Left ventricle myocardium inferior (tissue), 1 donor: ENCODE measurements around the gene NBPF1. TPM values are rescaled to one million over a fixed set of nuclear protein-coding genes. Genes with fewer than 3 reads are reported as not detected.
"Not testable (repeated sequence)": the region's sequence is repeated elsewhere in the genome, so short reads cannot be mapped to it uniquely, and the experiment has no call there.

ENCODE experiments used
- DNase-seq: peaks from one replicate; pipeline ENCODE4 v3.0.0-alpha.2; 2020
- H3K27ac ChIP-seq: fragments of 200-600 bp; replicated peaks from 2 replicates; pipeline ENCODE4 v1.8.0; 2021
- H3K27me3 ChIP-seq: fragments of 200-600 bp; 2 replicates; pipeline ENCODE4 v1.8.0; 2021; ENCODE audit warnings: low read depth
- H3K36me3 ChIP-seq: fragments of 200-600 bp; 2 replicates; pipeline ENCODE4 v1.8.0; 2021
- H3K4me1 ChIP-seq: fragments of 200-600 bp; 2 replicates; pipeline ENCODE4 v1.8.0; 2021
- H3K4me3 ChIP-seq: fragments of 200-600 bp; 2 replicates; pipeline ENCODE4 v1.8.0; 2021; ENCODE audit warnings: mild to moderate bottlenecking, moderate library complexity
- H3K9me3 ChIP-seq: fragments of 200-600 bp; replicated peaks from 2 replicates; pipeline ENCODE4 v1.8.0; 2021
- intact Hi-C: fragments of 100-400 bp; cut with micrococcal nuclease; formaldehyde crosslinking; loops from one replicate; pipeline ENCODE4 v1.11.0; 2022
- total RNA-seq: library from RNA; stranded (reverse); fragmentation: NEBNext Ultra II Directional; extraction: Animal tissue kit (Norgen Biotek cat#: 25700); gene quantifications from one replicate; pipeline ENCODE4 v1.2.1, GENCODE V29; 2021
- donor health status: DM: no; HTN: yes; CAD: no; lungs with severe emphysema.

NBPF1 gene
- total RNA-seq, 1 donor from 2014 or later, result 9.7 TPM

DNA sequence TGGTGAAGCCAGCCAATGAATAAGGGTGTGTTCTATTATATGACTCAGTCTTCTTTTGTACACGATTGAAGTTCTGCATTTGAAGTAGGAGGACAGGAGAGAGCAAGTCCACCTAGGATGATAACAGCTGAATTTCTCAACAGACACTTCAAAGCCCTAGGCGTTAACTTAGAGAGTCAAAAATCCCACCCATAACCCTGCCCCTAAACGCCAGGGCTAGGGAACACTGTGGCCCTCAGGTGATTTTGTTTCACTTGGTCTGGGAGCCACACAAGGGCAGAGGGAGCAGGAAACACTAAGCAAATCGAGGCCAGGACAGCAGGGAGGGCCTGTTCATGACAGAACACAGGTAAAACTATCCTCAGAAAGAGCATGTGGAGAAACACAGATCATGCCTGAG, 52.3 kb downstream of the NBPF1 start:
- DNase-seq, H3K36me3 ChIP-seq, H3K4me1 ChIP-seq, H3K9me3 ChIP-seq, H3K4me3 ChIP-seq, H3K27ac ChIP-seq, intact Hi-C loops, H3K27me3 ChIP-seq: not testable (repeated sequence)

DNA sequence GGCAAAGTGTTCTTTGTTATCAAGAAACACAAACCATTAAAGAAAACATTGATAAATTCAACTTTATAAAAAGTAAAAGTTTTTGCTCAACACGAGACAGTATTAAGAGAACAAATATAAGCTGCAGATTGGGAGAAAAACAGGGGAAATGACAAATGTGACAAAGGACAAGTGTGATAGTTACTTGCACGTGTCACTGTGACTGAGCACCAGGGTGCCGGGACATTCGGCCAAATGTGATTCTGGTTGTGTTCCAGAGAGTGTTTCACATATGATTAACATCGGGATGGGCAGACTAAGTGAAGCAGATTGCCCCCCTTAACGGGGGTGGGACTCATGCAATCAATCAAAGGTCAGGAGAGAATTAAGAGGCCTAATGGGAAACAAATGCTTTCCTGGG, 52.9 kb downstream of the NBPF1 start:
- H3K4me1 ChIP-seq, H3K36me3 ChIP-seq, H3K9me3 ChIP-seq, DNase-seq, H3K27ac ChIP-seq, H3K27me3 ChIP-seq, H3K4me3 ChIP-seq, intact Hi-C loops: not testable (repeated sequence)

DNA sequence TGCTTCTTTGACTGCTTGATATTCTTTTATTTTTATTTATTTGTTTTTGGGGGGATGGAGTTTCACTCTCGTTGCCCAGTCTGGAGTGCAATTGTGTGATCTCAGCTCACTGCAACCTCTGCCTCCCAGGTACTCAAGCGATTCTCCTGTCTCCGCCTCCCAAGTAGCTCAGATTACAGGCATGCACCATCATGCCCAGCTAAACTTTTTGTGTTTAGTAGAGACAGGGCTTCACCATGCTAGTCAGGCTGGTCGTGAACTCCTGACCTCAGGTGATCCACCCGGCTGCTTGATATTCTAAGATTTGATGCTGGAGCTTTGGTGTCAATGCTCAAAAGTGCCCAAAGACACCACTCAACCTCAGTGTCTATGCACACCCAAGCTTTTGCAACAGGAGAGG, 53.7 kb downstream of the NBPF1 start:
- intact Hi-C loops, DNase-seq, H3K36me3 ChIP-seq, H3K27me3 ChIP-seq, H3K27ac ChIP-seq, H3K4me3 ChIP-seq, H3K9me3 ChIP-seq, H3K4me1 ChIP-seq: not testable (repeated sequence)

DNA sequence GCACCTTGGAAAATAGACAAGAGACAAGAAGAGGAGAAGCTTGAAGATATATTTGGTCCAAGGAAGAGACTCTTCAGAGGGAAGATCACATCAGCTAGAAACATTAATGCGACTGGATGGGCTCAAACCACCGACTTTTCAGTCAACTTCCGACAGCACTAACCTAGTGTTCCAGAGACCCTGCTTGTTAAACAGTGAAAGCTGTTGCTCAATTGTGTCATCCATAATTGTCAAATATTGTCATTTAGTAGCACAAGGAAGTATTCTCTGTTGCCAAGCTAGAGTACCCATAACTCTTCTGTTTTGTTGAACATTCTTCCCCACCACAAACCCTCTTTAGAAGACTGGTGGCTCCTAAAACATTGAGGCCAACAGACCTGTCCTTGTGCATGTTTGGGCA, 56.3 kb downstream of the NBPF1 start:
- intact Hi-C loops, H3K27me3 ChIP-seq, H3K9me3 ChIP-seq, H3K36me3 ChIP-seq, H3K27ac ChIP-seq, H3K4me1 ChIP-seq, DNase-seq, H3K4me3 ChIP-seq: not testable (repeated sequence)

- H3K4me3 ChIP-seq, H3K4me1 ChIP-seq, intact Hi-C loops, H3K27ac ChIP-seq, H3K36me3 ChIP-seq, DNase-seq, H3K9me3 ChIP-seq: not testable (repeated sequence)
- peaks cover 10% of the 10 kb centered on the region for H3K27me3 ChIP-seq
These were observed 60.1 kb downstream of the NBPF1 start for GRCh38 chr1:16553244-16553643.

GRCh38 chr1:16550212-16550918, 63.0 kb downstream of the NBPF1 start:
- intact Hi-C loops, H3K36me3 ChIP-seq, H3K4me1 ChIP-seq, H3K9me3 ChIP-seq, H3K4me3 ChIP-seq, DNase-seq, H3K27ac ChIP-seq: not testable (repeated sequence)
- peaks cover 18% of the 10 kb centered on the region for H3K27me3 ChIP-seq

DNA sequence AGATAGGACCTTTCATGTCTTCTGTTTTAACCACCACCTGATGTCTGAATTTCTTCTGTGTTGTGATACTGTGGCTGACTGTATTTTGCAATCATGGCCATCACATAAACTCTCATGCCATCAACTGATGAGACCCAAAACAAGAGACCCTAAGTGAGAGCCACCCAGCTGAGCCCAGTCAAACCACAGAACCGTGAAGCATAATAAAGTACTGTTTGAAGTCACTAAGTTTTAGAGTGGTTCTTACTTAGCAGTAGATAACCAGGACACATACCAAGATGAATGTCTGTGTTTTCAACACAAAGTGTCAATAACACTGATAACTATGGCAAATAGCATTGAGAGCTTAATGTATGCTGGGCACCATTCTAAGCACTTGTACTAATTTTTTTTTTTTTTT, 63.8 kb downstream of the NBPF1 start:
- intact Hi-C loops, H3K9me3 ChIP-seq, H3K36me3 ChIP-seq, H3K27ac ChIP-seq, H3K4me1 ChIP-seq, DNase-seq, H3K4me3 ChIP-seq: not testable (repeated sequence)
- peaks cover 26% of the 10 kb centered on the region for H3K27me3 ChIP-seq

GRCh38 chr1:16547502-16548241, 65.7 kb downstream of the NBPF1 start:
- H3K9me3 ChIP-seq, DNase-seq, H3K27ac ChIP-seq, H3K36me3 ChIP-seq, H3K4me1 ChIP-seq, H3K4me3 ChIP-seq, intact Hi-C loops: not testable (repeated sequence)
- H3K27me3 ChIP-seq, result peaks cover 26% of the 10 kb centered on the region

DNA sequence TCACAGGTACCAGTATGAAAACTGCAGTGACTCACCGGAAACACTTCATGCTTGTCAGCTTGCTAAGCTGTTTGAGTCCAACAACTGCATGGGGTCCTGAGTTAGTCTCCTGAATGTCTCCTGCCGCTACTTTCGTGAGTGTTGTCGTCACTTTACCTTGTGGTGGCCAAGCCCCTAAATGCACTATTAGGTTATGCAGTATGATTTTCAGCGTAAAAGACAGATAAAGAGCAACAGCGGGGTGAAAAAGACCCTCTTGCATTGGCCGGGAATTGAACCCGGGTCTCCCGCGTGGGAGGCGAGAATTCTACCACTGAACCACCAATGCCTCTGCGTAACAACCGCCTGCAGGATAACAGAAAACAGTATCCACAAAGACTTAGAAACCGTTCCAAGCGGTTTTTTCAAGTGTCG, 67.7 kb downstream of the NBPF1 start:
- H3K27ac ChIP-seq, H3K36me3 ChIP-seq, H3K9me3 ChIP-seq, H3K4me3 ChIP-seq, intact Hi-C loops, DNase-seq, H3K4me1 ChIP-seq: not testable (repeated sequence)
- H3K27me3 ChIP-seq, result peaks cover 24% of the 10 kb centered on the region

DNA sequence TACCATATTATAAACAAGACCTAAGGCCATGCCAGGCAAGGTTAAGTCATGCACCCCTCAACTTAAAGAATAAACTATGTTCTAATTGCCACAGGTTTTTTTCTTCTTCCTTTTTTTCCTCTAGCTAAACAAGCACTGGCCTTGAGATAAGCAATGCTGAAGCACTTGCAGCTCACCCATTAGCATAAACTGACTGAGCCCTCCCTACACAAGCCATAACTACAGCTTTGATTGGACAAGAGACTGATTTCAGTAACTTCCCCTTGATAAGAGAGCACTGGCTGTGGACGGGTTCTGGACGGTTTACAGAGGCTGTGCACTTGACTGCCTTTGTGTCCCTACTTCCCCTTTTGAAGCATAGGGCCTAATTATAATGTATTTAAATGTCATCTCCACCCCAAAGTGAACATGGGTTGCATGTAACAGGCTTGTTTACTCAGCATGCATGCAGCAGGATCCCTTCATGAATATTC, 72.9 kb downstream of the NBPF1 start:
- H3K36me3 ChIP-seq, H3K9me3 ChIP-seq, DNase-seq, intact Hi-C loops, H3K4me3 ChIP-seq, H3K4me1 ChIP-seq: not testable (repeated sequence)
- Histone ChIP-seq H3K27me3 (peaks cover 21% of the 10 kb centered on the region), H3K27ac (peak overlapping the region; percentile 27)

GRCh38 chr1:16537528-16537927, 75.8 kb downstream of the NBPF1 start:
- H3K27ac ChIP-seq, H3K4me3 ChIP-seq, H3K36me3 ChIP-seq, H3K4me1 ChIP-seq, DNase-seq, intact Hi-C loops, H3K9me3 ChIP-seq: not testable (repeated sequence)
- H3K27me3 ChIP-seq, result peaks cover 35% of the 10 kb centered on the region

DNA sequence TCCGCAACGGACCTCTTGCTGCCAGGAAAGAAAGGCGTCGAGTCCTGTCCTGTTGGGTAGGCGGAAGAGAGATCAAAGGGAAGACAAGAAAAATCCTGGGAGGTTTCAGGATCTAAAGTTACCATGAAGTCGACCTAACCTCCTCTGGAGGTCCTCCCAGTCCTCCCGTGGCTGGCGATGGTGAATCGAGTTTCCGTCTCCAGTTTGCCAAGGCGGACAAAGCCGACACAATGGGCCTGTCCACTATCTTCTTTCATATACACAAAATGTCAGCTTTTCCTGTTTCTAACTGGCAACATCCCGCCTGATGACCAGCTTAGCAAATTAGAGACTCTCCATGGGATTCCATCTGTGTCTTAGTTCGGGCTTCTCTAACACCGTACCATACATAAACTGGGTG, 76.6 kb downstream of the NBPF1 start:
- peaks cover 42% of the 10 kb centered on the region for H3K27me3 ChIP-seq
- H3K4me1 ChIP-seq, H3K4me3 ChIP-seq, H3K36me3 ChIP-seq, DNase-seq, H3K9me3 ChIP-seq, H3K27ac ChIP-seq, intact Hi-C loops: not testable (repeated sequence)

DNA sequence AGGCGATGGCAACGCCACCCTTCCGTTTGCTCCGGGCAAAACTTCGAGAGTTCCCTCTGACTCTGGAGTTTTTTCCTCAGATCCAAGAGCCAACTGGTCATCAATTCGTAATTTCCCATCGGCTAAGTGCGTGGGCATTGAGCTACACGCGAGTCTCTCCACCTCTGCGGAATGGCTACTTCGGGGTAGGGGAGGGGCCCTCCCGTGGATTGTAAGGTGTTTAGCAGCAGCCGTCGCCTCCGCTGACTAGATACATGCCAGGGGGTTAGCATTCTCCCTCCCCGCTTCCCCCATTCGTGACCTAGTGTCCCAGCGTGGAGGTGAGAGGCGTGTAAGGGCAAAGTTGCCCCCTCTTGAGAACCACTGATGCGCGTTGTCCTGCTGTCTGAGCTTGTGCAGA, 77.5 kb downstream of the NBPF1 start:
- H3K4me3 ChIP-seq, result peak overlapping the region; percentile 57
- intact Hi-C loops, H3K9me3 ChIP-seq, H3K36me3 ChIP-seq, H3K4me1 ChIP-seq, DNase-seq, H3K27ac ChIP-seq: not testable (repeated sequence)
- peaks cover 49% of the 10 kb centered on the region for H3K27me3 ChIP-seq

DNA sequence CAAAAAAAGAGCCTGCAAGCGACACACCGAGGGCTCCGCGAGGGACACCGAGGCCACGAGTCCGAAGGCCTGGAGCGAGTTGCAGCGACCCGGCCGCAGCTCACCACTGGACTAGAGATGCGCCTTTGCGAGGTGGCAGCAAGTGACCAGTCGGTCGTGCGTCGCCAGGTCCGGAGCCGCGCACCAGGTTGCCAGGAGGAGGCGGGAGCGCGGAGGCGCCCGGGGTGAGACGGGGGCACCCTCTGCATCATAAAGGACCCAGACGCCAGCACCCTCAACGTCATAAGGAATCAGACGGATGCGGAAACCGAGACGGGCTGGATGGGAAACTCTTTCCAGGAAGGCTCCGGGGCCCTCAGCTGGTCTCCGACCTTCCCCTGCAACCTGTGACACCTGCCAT, 77.9 kb downstream of the NBPF1 start:
- intact Hi-C loops, result not testable (repeated sequence)

More for the DNA sequence above, 77.9 kb downstream of the NBPF1 start:
- not testable (repeated sequence) for DNase-seq, H3K27ac ChIP-seq, H3K4me1 ChIP-seq, H3K9me3 ChIP-seq, H3K36me3 ChIP-seq
- Histone ChIP-seq H3K27me3 (peaks cover 49% of the 10 kb centered on the region), H3K4me3 (peak overlapping the region; percentile 57)
